OCI-LY7 (cell line): Measurements from ENCODE around the gene USP28. TPM values are rescaled to one million over a fixed set of nuclear protein-coding genes. Genes with fewer than 3 reads are reported as not detected.

Experiments
- BruUV-seq: library from RNA; stranded (reverse); fragments of 400-500 nt; replicated peaks from 2 replicates; lab custom pipeline; 2021; lab: Mats Ljungman, UMichigan
- CTCF ChIA-PET: fragments of 300-600 bp; sonication (Branson Sonifier 250); formaldehyde crosslinking; loops from one replicate; lab custom pipeline; 2022; ENCODE audit warnings: antibody characterized with exemption; ENCODE audit not compliant: unreplicated experiment; lab: Charles Lee
- POLR2A ChIA-PET: fragments of 300-600 bp; sonication (Branson Sonifier 250); formaldehyde crosslinking; loops from one replicate; lab custom pipeline; 2022; ENCODE audit warnings: antibody characterized with exemption; lab: Charles Lee
- DNase-seq: peaks from one replicate; pipeline ENCODE4 v3.0.0-alpha.2; 2015; ENCODE audit warnings: low spot score
- H2AFZ ChIP-seq: fragments of 200-600 bp; sonication (generic), shearing (Covaris generic); 2 replicates; pipeline ENCODE4 v1.6.1; 2014; ENCODE audit warnings: mild to moderate bottlenecking, antibody characterized with exemption, low read length, moderate library complexity
- H3K27ac ChIP-seq: fragments of 200-600 bp; sonication (generic); 2 replicates; pipeline ENCODE4 v1.5.1; 2014; ENCODE audit warnings: mixed run types, low read depth, mild to moderate bottlenecking, moderate library complexity, low read length, inconsistent platforms; ENCODE audit not compliant: poor library complexity, severe bottlenecking
- H3K36me3 ChIP-seq: fragments of 200-600 bp; sonication (generic); 2 replicates; pipeline ENCODE4 v1.6.1; 2014; ENCODE audit warnings: mild to moderate bottlenecking, antibody characterized with exemption, low read length, moderate library complexity, mixed read lengths; ENCODE audit not compliant: insufficient read depth
- H3K4me1 ChIP-seq: fragments of 200-600 bp; sonication (generic); 2 replicates; pipeline ENCODE4 v1.5.1; 2014; ENCODE audit warnings: mild to moderate bottlenecking, low read length; ENCODE audit not compliant: insufficient read depth, poor library complexity, severe bottlenecking
- H3K4me2 ChIP-seq: fragments of 200-600 bp; sonication (generic); 2 replicates; pipeline ENCODE4 v1.6.1; 2014; ENCODE audit warnings: mild to moderate bottlenecking, low read length
- H3K4me3 ChIP-seq: fragments of 200-600 bp; sonication (generic); 2 replicates; pipeline ENCODE4 v1.5.1; 2014; ENCODE audit warnings: mild to moderate bottlenecking, low read depth, low read length; ENCODE audit not compliant: poor library complexity, severe bottlenecking
- H3K79me2 ChIP-seq: fragments of 200-600 bp; sonication (generic); 2 replicates; pipeline ENCODE4 v1.6.1; 2016; ENCODE audit warnings: low read depth, mild to moderate bottlenecking, low read length, moderate library complexity, mixed read lengths; ENCODE audit not compliant: insufficient read depth
- H3K9me2 ChIP-seq: fragments of 200-600 bp; sonication (generic); 2 replicates; pipeline ENCODE4 v1.6.1; 2016; ENCODE audit warnings: mild to moderate bottlenecking, low read length, mixed read lengths; ENCODE audit not compliant: insufficient read depth
- H3K9me3 ChIP-seq: fragments of 200-600 bp; sonication (generic); 2 replicates; pipeline ENCODE4 v1.6.1; 2014; ENCODE audit warnings: mild to moderate bottlenecking, mixed run types, low read length, mixed read lengths
- H4K20me1 ChIP-seq: fragments of 200-600 bp; sonication (generic); 2 replicates; pipeline ENCODE4 v1.6.1; 2014; ENCODE audit warnings: mild to moderate bottlenecking, antibody characterized with exemption, low read length, moderate library complexity, mixed read lengths; ENCODE audit not compliant: insufficient read depth
- EZH2phosphoT487 ChIP-seq: fragments of 200-600 bp; sonication (generic); IDR thresholded peaks from 2 replicates; pipeline ENCODE4 v1.6.1; 2018; ENCODE audit warnings: low read depth, borderline replicate concordance, mild to moderate bottlenecking, mixed run types, antibody characterized with exemption, low read length, moderate library complexity, mixed read lengths
- intact Hi-C: fragments of 100-400 bp; cut with micrococcal nuclease; formaldehyde crosslinking; loops from one replicate; pipeline ENCODE4 v1.10.0; 2022; ENCODE audit not compliant: unreplicated experiment
- total RNA-seq, 2 experiments: library from RNA; depleted of rRNA in 1 of 2; stranded (reverse); fragments of >200 nt in 1 of 2; shearing (Covaris generic) in 1 of 2; gene quantifications; 2 replicates each; pipeline ENCODE4 v1.2.3, GENCODE V29; 2014 to 2022
- TF ChIP-seq, protein P1 (sequence below): fragments of 200-600 bp; sonication (generic); conservative IDR thresholded peaks from 2 replicates; pipeline ENCODE4 v1.5.1; 2014; ENCODE audit warnings: mild to moderate bottlenecking, antibody characterized with exemption, low read length, moderate library complexity, mixed read lengths

The USP28 gene
- total RNA-seq, 2 experiments from 2014 or later = 26.8 to 37.1 TPM

DNA sequence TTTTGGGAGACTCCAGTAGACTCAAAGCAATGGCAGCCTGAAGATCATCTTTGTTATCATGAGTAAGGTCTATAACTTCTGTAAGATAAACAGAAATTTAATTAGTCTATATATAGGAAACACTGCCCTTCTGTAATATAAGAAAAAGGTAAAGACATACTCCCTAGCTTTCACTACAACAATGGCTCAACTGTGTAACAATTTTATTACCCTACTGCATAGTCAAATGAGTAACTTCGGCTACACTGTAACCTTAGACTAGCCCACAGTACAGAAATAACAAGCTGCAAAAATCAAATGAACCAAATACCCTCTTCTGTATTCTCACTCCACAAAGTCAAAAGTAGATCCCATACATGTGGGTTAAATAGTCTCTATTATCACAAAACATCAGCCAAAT is 33.7 kb downstream of the USP28 start:
- Histone ChIP-seq H2AFZ (no peak overlapping the region), H4K20me1 (no peaks in the 10 kb centered on the region), H3K79me2 (no peaks in the 10 kb centered on the region), H3K36me3 (peaks cover 51% of the 10 kb centered on the region), H3K27ac (no peak overlapping the region), H3K9me2 (no peaks in the 10 kb centered on the region), H3K4me2 (0 out of 2 replicates have a peak overlapping the region, but pooled peaks have one; percentile 1), H3K4me1 (peaks cover 14% of the 10 kb centered on the region), H3K9me3 (no peaks in the 10 kb centered on the region), H3K4me3 (no peak overlapping the region)
- no peak for DNase-seq
- TF ChIP-seq, protein P1, sequence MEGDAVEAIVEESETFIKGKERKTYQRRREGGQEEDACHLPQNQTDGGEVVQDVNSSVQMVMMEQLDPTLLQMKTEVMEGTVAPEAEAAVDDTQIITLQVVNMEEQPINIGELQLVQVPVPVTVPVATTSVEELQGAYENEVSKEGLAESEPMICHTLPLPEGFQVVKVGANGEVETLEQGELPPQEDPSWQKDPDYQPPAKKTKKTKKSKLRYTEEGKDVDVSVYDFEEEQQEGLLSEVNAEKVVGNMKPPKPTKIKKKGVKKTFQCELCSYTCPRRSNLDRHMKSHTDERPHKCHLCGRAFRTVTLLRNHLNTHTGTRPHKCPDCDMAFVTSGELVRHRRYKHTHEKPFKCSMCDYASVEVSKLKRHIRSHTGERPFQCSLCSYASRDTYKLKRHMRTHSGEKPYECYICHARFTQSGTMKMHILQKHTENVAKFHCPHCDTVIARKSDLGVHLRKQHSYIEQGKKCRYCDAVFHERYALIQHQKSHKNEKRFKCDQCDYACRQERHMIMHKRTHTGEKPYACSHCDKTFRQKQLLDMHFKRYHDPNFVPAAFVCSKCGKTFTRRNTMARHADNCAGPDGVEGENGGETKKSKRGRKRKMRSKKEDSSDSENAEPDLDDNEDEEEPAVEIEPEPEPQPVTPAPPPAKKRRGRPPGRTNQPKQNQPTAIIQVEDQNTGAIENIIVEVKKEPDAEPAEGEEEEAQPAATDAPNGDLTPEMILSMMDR = no peak
- TF ChIP-seq EZH2phosphoT487 = no peak
- CTCF ChIA-PET = no interaction called here
- BruUV-seq = no TSS peak
- intact Hi-C loops = no loop called here
- POLR2A ChIA-PET = interaction anchor here (1.3 to 1.6 kb wide), 2 partner anchors 9 to 10 kb away, joined by 5 to 7 read pairs; no protein-coding TSS in a partner anchor

DNA sequence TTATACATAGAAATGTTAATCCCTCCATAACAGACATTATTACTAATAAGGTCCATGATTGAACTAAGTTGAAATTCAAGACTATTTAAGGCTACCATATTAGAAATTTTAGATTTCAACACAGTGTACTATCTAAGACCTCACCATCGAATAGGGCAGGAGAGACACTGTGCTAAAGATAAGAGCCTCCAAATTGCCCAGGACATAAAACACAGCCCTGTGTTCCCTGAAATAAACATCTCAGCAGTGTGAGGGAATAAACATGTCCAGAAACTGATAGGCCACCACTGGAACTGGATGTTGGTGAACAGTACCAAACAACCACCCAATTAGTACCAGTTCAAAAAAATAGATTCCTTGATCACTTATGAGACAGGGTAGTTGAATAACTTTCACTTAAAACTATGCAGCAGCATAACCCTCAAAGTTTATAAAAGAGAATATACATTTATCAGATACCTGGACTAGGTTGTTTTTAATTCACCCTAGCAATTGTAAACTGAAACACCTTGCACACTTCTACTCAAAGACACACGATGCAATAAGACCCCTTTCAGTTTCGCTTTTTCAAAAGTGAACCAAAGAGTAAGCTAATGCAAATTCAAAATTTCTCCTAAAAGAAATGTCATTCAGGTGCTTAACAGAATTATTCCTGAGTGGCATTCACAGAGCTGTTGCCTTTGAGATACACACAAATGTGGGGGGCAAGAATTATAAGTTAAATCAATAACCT is 34.3 kb downstream of the USP28 start:
- no TSS peak for BruUV-seq

More for the DNA sequence above, 34.3 kb downstream of the USP28 start:
- Histone ChIP-seq H3K4me2 (0 out of 2 replicates have a peak overlapping the region, but pooled peaks have one; percentile 1), H3K4me1 (peaks cover 14% of the 10 kb centered on the region), H3K9me3 (no peaks in the 10 kb centered on the region), H2AFZ (no peak overlapping the region), H3K36me3 (peaks cover 53% of the 10 kb centered on the region), H3K9me2 (no peaks in the 10 kb centered on the region), H3K27ac (no peak overlapping the region), H3K4me3 (no peak overlapping the region), H4K20me1 (no peaks in the 10 kb centered on the region), H3K79me2 (no peaks in the 10 kb centered on the region)
- intact Hi-C loops = no loop called here
- POLR2A ChIA-PET = interaction anchor here (1.3 to 1.6 kb wide), 2 partner anchors 9 kb away, joined by 5 to 7 read pairs; no protein-coding TSS in a partner anchor
- DNase-seq = no peak
- CTCF ChIA-PET = no interaction called here
- TF ChIP-seq, protein P1 = no peak
- TF ChIP-seq EZH2phosphoT487 = no peak
